Prostate gland (tissue), 2 donors: ENCODE data around the gene AGL.

ENCODE experiments used
- CTCF ChIP-seq, 4 experiments: fragments of 200-600 bp in 2 of 4; fragments of 450-650 bp in 2 of 4; sonication (generic) in 2 of 4; IDR thresholded peaks; 1 replicate in 3 of 4; 2 replicates in 1 of 4; pipeline ENCODE4 v1.5.1; 2016 to 2019; ENCODE audit warnings: antibody characterized with exemption in 4 of 4, mild to moderate bottlenecking in 2 of 4, moderate library complexity in 2 of 4
- POLR2A ChIP-seq: fragments of 450-650 bp; IDR thresholded peaks from one replicate; pipeline ENCODE4 v1.6.1; 2016; ENCODE audit warnings: antibody characterized with exemption, mild to moderate bottlenecking

- TF ChIP-seq CTCF (IDR thresholded peaks at IDR 0.05) (no peak), POLR2A (no peak)
These were observed 20.9 kb upstream of the AGL start for GRCh38 chr1:99829269-99829668.
